Measurements from ENCODE around the gene HAPLN1.

GRCh38 chr5:83641946-83642345 is 78.7 kb downstream of the HAPLN1 start:
- TF ChIP-seq CTCF (IDR thresholded peaks at IDR 0.05): no peak
- TF ChIP-seq EP300 (IDR thresholded peaks at IDR 0.05): no peak
- TF ChIP-seq POLR2A (IDR thresholded peaks at IDR 0.05): no peak
